GM18951 (cell line): ENCODE measurements around the gene RMDN3.

Experiments used
- POLR2A ChIP-seq: IDR thresholded peaks from 4 replicates; pipeline ENCODE4 v1.6.1; 2011; ENCODE audit warnings: mild to moderate bottlenecking; ENCODE audit not compliant: insufficient read length, insufficient read depth; ENCODE audit errors: extremely low read depth
- in situ Hi-C: fragments of 300-500 bp; cut with MboI; formaldehyde crosslinking; loops from one replicate; pipeline ENCODE4 v1.12.0; 2022; ENCODE audit warnings: low sequenced_read_pairs, mixed read lengths, inconsistent platforms; ENCODE audit not compliant: unreplicated experiment

RMDN3 gene

GRCh38 chr15:40754883-40755811, at the start of gene RMDN3:
TSS of gene RMDN3 (minus strand) at chr15:40755254. CDS start at chr15:40754783, 471 bp downstream.
- in situ Hi-C loops = no loop called here
- peak; percentile 90 for TF ChIP-seq POLR2A

- no peak for TF ChIP-seq POLR2A
- in situ Hi-C loops = no loop called here
Measured at GRCh38 chr15:40803688-40804087, 48.6 kb upstream of the RMDN3 start.

- no peak for TF ChIP-seq POLR2A
- in situ Hi-C loops = no loop called here
Measured at GRCh38 chr15:40803076-40803475, 48.0 kb upstream of the RMDN3 start.

GRCh38 chr15:40799523-40799922, 44.5 kb upstream of the RMDN3 start:
- in situ Hi-C loops = no loop called here
- no peak for TF ChIP-seq POLR2A

GRCh38 chr15:40796512-40796911, 41.5 kb upstream of the RMDN3 start:
- no peak for TF ChIP-seq POLR2A
- in situ Hi-C loops = no loop called here

- in situ Hi-C loops = no loop called here
- no peak for TF ChIP-seq POLR2A
Measured at GRCh38 chr15:40796041-40796440, 41.0 kb upstream of the RMDN3 start.

GRCh38 chr15:40793216-40793989, 38.3 kb upstream of the RMDN3 start:
- no peak for TF ChIP-seq POLR2A
- in situ Hi-C loops = no loop called here

GRCh38 chr15:40792394-40792793, 37.3 kb upstream of the RMDN3 start:
- in situ Hi-C loops = no loop called here
- TF ChIP-seq POLR2A = no peak

- in situ Hi-C loops = no loop called here
- TF ChIP-seq POLR2A = no peak
Measured at GRCh38 chr15:40790718-40791117, 35.7 kb upstream of the RMDN3 start.

GRCh38 chr15:40789999-40790398, 34.9 kb upstream of the RMDN3 start:
- no peak for TF ChIP-seq POLR2A
- in situ Hi-C loops = no loop called here

- TF ChIP-seq POLR2A = no peak
- in situ Hi-C loops = no loop called here
Measured at GRCh38 chr15:40789119-40789518, 34.1 kb upstream of the RMDN3 start.

GRCh38 chr15:40787991-40788390, 32.9 kb upstream of the RMDN3 start:
- TF ChIP-seq POLR2A = no peak

GRCh38 chr15:40787344-40787841, 32.3 kb upstream of the RMDN3 start:
- no peak for TF ChIP-seq POLR2A
- in situ Hi-C loops = no loop called here

More at GRCh38 chr15:40787991-40788390, 32.9 kb upstream of the RMDN3 start:
- in situ Hi-C loops = no loop called here

GRCh38 chr15:40785814-40786213, 30.8 kb upstream of the RMDN3 start:
- in situ Hi-C loops = no loop called here
- no peak for TF ChIP-seq POLR2A

- in situ Hi-C loops = no loop called here
- no peak for TF ChIP-seq POLR2A
Measured at GRCh38 chr15:40785164-40785563, 30.1 kb upstream of the RMDN3 start.
